ENCODE measurements around the gene ETV1. TPM values are rescaled to one million over a fixed set of nuclear protein-coding genes. Genes with fewer than 3 reads are reported as not detected.
A peak's percentile ranks its signal among the peaks of the same experiment; 100 is the strongest.

The ETV1 gene
- total and polyA plus RNA-seq, 2 of the 4 experiments (the other 2 are of a cell fraction) = 8.6 to 21.1 TPM

- Histone ChIP-seq H4K5ac (ENCODE audit: low read depth, low read length) (no peak overlapping the region), H3K4me1 (ENCODE audit: control insufficient read depth, insufficient read depth, low read length) (no peaks in the 10 kb centered on the region), H3K14ac (replicated peaks; ENCODE audit: low read depth, low read length) (no peak overlapping the region), H4K20me1 (ENCODE audit: insufficient read depth, low read length) (no peaks in the 10 kb centered on the region), H2BK5ac (ENCODE audit: low read depth, low read length, poor library complexity, severe bottlenecking) (no peak overlapping the region), H2AK5ac (ENCODE audit: low read depth, low read length) (no peak overlapping the region), H2BK120ac (ENCODE audit: low read depth, low read length) (no peak overlapping the region), H3K9ac (ENCODE audit: low read depth, low read length) (no peak overlapping the region), H3K4ac (ENCODE audit: low read depth, low read length) (no peak overlapping the region), H2AFZ (replicated peaks; ENCODE audit: low read length, poor library complexity) (no peak overlapping the region), H3K27ac (ENCODE audit: insufficient read depth, low read length) (no peak overlapping the region), H3K4me2 (ENCODE audit: low read depth, low read length) (no peak overlapping the region), H3K79me1 (ENCODE audit: low read depth in 1 of 2, low read length in 2 of 2) (no peaks in the 10 kb centered on the region), H3K56ac (ENCODE audit: extremely low read depth, insufficient read depth, low read length) (no peak overlapping the region), H3K18ac (ENCODE audit: low read depth, low read length) (no peak overlapping the region), H3K9me3 (ENCODE audit: control insufficient read depth, insufficient read depth, low read length) (no peaks in the 10 kb centered on the region), H2BK15ac (ENCODE audit: low read depth, low read length) (no peak overlapping the region), H3K9me1 (ENCODE audit: insufficient read depth, low read length) (no peaks in the 10 kb centered on the region), H3K27me3 (ENCODE audit: control insufficient read depth, insufficient read depth, low read length) (no peaks in the 10 kb centered on the region), H2AK9ac (replicated peaks; ENCODE audit: low read depth, low read length, poor library complexity) (no peak overlapping the region), H3K4me3 (ENCODE audit: insufficient read depth, low read depth, low read length) (no peak overlapping the region), H4K91ac (ENCODE audit: insufficient read depth, low read depth, low read length) (no peak overlapping the region), H3K23ac (ENCODE audit: low read depth, low read length) (no peak overlapping the region), H3K36me3 (ENCODE audit: control insufficient read depth, insufficient read depth, low read length) (no peaks in the 10 kb centered on the region), H2BK20ac (ENCODE audit: low read depth, low read length) (no peak overlapping the region), H4K8ac (ENCODE audit: low read depth in 2 of 2, low read length in 2 of 2) (no peak overlapping the region)
- TF ChIP-seq USF2 (IDR thresholded peaks at IDR 0.05; ENCODE audit: low read depth, low read length) = no peak
- no peak for TF ChIP-seq RCOR1 (IDR thresholded peaks at IDR 0.05; ENCODE audit: insufficient replicate concordance, low read length)
- TF ChIP-seq FOS (IDR thresholded peaks at IDR 0.05; ENCODE audit: low read depth, low read length) = no peak
- TF ChIP-seq RFX5 (IDR thresholded peaks at IDR 0.05; ENCODE audit: low read depth, low read length) = no peak
- TF ChIP-seq SMC3 (IDR thresholded peaks at IDR 0.05; ENCODE audit: low read depth, low read length) = no peak
- no peak for TF ChIP-seq CEBPB (IDR thresholded peaks at IDR 0.05; ENCODE audit: low read depth, low read length)
- TF ChIP-seq BHLHE40 (IDR thresholded peaks at IDR 0.05; ENCODE audit: low read depth, low read length) = no peak
- no peak for TF ChIP-seq MAZ (IDR thresholded peaks at IDR 0.05; ENCODE audit: borderline replicate concordance, low read depth, low read length)
- TF ChIP-seq RAD21 (IDR thresholded peaks at IDR 0.05; ENCODE audit: low read length) = no peak
- TF ChIP-seq ELK1 (IDR thresholded peaks at IDR 0.05; ENCODE audit: borderline replicate concordance, low read depth, low read length) = no peak
- no peak for TF ChIP-seq CHD1 (IDR thresholded peaks at IDR 0.05; ENCODE audit: low read depth, low read length)
- in situ Hi-C loops (cut with MboI; ENCODE audit: low sequenced_read_pairs) = loop anchor here (25.0 kb wide), 1 partner anchor 477 kb away; no protein-coding TSS in a partner anchor
- DNase-seq (peak; percentile 11), ATAC-seq (ENCODE audit: low read depth) (peak; percentile 44; the same call in 1 of the 2 replicates)
- intact Hi-C loops (cut with micrococcal nuclease) = no loop called here
- dilution Hi-C loops (cut with HindIII; ENCODE audit: low sequenced_read_pairs, unreplicated experiment) = no loop called here
- POLR2A ChIA-PET (ENCODE audit: unreplicated experiment) = no interaction called here
- WGBS, 2 experiments (ENCODE audit: extremely low coverage in 2 of 2, insufficient read length in 1 of 2) = no CpG with 5 or more reads among the region's 1 CpG
- CTCF ChIA-PET = interaction anchor here (0.7 kb wide), 1 partner anchor 21 kb away, joined by 3 read pairs; no protein-coding TSS in a partner anchor
- BruUV-seq (replicated peaks) = no TSS peak
These were observed 24.4 kb upstream of the ETV1 start for GRCh38 chr7:14013898-14014297.
